HG03354 (cell line): ENCODE measurements around the gene KRTAP3-2.

Source experiments
- ATAC-seq: cut with Tn5 transposase; IDR thresholded peaks from one replicate; pipeline ENCODE4 v1.9.1; 2021; ENCODE audit warnings: mild to moderate bottlenecking; ENCODE audit not compliant: unreplicated experiment, poor library complexity, severe bottlenecking

The KRTAP3-2 gene

DNA sequence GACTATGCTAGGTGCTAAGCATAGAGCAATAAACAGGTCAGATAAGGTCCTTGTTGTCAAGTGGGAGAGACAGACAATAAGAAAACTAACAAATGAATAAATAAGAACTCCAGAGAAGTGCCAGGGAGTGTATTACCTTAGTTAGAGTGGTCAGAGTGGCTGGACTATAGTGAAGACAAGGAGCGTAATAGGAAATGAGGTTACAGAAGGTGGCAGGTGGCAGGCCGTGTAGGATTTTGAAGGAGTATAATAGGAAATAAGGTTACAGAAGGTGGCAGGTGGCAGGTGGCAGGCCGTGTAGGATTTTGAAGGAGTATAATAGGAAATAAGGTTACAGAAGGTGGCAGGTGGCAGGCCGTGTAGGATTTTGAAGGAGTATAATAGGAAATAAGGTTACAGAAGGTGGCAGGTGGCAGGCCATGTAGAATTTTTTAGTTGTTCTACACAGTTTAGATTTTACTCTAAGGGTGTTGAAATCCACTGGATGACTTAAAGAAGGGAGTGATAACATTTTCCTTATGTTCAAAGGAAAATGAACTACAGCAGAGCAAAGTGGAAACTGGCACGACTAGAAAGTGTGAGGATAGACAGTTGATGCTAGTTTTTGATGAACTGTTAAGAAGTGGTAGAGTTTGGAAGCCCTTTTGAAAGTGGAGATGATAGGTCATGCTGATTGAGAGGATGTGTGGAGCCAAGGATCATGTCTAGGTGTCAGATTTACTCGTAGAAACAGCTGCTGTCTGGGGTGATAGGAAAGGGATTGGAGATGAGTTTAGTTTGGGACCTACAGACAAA lies 12.8 kb upstream of the KRTAP3-2 start:
- ATAC-seq, result no peak

DNA sequence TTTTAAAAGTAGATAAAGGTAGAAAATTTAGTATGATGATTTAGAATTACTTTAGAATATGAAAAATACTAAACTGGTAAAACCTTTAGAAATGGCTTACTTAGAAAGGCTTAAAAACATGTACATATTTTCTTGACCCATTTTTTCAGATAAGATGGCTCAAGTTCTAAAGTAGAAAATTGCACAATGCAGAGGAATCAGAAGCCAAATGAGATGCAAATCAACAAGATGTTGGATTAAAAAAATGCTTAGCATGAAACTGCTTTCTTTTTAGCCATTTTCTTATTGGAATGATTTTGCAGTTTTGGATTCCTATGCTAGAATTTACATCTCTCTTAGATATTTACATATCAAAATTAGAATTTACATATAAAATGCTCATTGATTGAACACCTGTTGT lies 10.7 kb upstream of the KRTAP3-2 start:
- ATAC-seq, result no peak

DNA sequence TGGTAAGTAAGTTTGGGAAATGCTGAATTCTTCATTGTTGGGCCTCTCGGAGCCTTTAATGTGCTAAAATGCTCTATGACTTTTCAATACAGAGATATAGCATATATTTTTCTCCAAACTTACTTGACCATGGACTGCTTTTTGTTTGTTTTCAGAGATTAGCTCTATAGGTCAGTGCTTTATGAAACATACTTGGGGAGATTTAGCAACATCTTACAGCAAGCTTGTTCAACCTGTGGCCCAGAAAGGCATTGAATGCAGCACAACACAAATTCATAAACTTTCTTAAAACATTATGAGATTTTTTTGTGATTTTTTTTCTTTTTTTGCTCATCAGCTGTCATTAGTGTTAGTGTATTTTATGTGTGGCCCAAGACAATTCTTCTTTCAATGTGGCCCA lies 10.2 kb upstream of the KRTAP3-2 start:
- no peak for ATAC-seq

GRCh38 chr17:41009301-41009760 lies 9.6 kb upstream of the KRTAP3-2 start:
- no peak for ATAC-seq

DNA sequence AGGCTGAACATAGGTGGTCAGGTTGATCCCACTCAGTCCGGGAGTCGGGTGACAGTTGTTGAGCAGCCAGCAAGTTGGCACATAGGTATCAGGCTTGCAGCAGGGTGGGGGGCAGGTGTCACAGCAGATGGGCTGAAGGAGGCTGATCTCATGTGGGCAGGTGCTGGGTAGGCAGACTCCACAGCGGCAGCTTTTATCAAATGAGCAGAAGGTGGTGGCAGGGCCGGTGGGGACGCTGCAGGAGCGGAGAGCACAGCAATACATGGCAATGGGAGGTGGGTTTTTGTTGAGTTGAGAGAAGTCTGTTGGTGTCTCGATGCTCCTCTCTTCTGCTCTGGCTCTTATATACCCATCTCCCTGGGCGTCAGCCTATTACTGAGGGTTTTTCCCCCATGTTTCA lies 9.1 kb upstream of the KRTAP3-2 start, which contains the start of gene KRTAP3-1:
TSS of gene KRTAP3-1 (minus strand) at position 318 of the 400 bp plus-strand sequence. CDS start at position 264, 54 bp downstream.
- ATAC-seq, result no peak

GRCh38 chr17:41004397-41004796 lies 4.7 kb upstream of the KRTAP3-2 start:
- ATAC-seq, result no peak

DNA sequence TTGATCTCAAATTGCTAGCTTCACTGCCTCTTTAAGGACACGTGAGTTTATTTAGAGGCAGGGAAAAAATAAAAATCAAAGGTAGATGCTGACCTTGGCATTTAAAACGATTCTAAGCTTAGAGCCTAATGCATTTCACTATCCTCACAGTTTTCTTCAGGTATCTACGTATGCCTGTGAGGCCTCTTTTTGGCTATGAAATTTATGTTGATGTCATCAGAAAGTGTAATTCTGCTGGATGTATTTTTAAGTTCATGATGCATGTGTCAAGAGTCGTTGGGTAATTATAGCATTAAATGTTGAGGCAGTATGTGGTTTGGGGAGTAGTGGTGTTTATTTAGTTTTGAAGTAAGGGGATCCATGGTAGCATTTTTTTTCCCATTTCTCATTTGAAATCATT lies 4.2 kb upstream of the KRTAP3-2 start:
- ATAC-seq, result no peak

DNA sequence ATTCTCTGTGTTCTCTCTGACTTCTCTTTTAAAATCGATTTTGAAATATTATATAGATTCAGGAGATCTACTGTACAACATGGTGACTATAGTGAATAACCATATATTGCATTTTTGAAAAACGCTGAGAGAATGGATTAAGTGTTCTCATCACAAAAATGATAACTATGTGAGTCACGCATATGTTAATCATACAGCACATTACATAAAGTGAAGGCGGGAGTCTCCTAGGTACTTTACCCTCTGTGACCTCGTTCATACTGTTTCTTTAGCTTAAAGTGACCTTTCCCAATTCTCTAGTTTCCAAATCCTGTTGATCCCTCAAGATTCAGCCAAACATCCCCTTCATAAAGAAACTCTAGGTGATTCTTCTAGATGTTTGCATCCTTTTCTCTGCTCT lies 3.1 kb upstream of the KRTAP3-2 start:
- ATAC-seq, result no peak

DNA sequence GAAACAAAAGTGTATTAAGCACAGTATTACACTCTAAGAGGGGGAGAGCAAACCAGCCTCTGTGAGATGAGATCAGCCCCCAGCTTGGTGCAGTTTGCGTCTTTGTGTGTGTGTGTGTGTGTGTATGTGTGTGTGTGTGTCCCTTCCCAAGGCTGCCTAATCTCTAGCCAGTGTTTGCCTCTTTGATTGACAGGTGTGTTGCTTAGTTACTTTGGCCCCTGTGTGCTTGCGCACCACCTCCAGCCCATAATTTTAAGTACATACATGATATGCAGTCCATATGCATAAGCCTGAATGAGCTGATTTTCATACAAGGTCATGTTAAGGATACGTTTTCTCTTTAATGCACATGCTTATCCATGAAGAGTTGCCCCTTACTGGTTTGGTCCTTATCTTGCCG lies 2.1 kb upstream of the KRTAP3-2 start:
- no peak for ATAC-seq

- ATAC-seq, result no peak
Measured at GRCh38 chr17:40997361-40997760, 2.3 kb downstream of the KRTAP3-2 start.

- ATAC-seq, result no peak
Measured at GRCh38 chr17:40996829-40997228, 2.9 kb downstream of the KRTAP3-2 start.

GRCh38 chr17:40995116-40995515 lies 4.6 kb downstream of the KRTAP3-2 start:
- no peak for ATAC-seq

- no peak for ATAC-seq
Measured at GRCh38 chr17:40993839-40994238, 5.9 kb downstream of the KRTAP3-2 start, which contains the start of gene KRTAP3-3. TSS of gene KRTAP3-3 (minus strand) at chr17:40994164. CDS start at chr17:40994097, 67 bp downstream.

- ATAC-seq, result no peak
Measured at GRCh38 chr17:40993084-40993483, 6.6 kb downstream of the KRTAP3-2 start.

DNA sequence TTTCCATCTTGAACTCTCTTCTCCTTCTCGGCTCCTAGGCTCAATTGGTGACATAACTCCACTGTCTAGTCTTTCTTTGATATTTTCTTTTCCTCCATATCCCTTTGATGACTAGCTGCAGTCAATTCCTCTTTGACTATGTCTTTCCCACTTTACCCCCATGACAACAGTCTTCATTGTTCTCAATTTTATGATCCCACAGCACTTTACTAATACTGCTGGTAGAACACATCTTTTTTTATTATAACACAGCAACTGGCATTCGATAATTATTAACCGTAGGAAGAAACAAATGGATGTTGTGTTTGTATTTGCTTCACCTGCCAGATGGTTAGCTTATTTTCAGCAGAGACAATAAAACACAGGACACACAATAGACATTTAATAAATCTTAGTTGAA lies 7.0 kb downstream of the KRTAP3-2 start:
- ATAC-seq, result no peak

GRCh38 chr17:40986920-40987319 lies 12.8 kb downstream of the KRTAP3-2 start:
- ATAC-seq, result no peak

- no peak for ATAC-seq
Measured at GRCh38 chr17:40984226-40984625, 15.5 kb downstream of the KRTAP3-2 start, which contains the start of gene KRT40. TSS of gene KRT40 (minus strand) at chr17:40984326. CDS start at chr17:40984273, 53 bp downstream.

DNA sequence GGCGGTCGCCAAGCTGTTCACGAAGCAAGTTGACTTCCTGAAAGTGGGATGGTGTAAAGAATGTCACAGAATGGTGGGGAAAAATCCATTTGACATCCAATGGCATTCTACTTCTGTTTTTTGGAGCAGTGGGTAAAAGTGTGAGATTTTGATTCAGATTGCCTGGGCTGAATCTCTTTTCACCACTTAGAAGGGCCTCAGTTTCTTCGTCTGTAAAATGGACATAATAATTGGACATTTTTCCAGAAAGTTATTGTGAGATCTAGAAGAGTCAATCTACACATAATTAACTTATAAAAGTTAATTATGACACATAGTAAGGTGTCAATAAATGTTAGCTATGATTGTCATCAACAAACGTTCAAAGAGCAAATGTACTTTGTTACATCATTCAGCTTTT lies 18.6 kb downstream of the KRTAP3-2 start:
- ATAC-seq, result no peak

DNA sequence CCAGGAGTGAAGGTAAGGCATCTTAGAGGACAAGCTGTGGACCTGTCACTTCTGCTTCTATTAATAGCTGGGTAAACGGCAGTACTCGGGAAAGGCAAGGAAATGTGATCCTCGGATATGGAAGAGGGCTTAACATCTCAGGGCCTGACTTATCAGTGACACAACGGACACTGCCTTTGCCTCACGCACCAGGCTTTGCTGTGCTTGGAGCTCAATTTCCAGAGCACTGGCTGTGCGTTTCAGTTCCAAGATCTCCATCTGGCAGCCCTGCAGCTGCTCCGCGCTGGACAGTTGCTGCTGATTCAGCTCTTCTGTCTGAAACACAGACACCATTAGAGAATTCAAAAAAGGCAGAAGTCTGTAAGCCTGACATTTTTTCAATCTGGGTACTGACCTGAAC lies 19.1 kb downstream of the KRTAP3-2 start:
- no peak for ATAC-seq

- ATAC-seq, result no peak
Measured at GRCh38 chr17:40980117-40980516, 19.6 kb downstream of the KRTAP3-2 start.

GRCh38 chr17:40978575-40979151 lies 21.0 kb downstream of the KRTAP3-2 start:
- ATAC-seq, result no peak
